Activated naive CD4-positive, alpha-beta T cell treated with anti-CD3 and anti-CD28 coated beads, Interleukin-2, amount 50 U/mL, for 24 hours (primary cell): ENCODE data around the gene ZFP36L1.

Experiments used
- H3K27ac Mint-ChIP-seq: one replicate; pipeline ENCODE4 v1.8.0; 2021; ENCODE audit warnings: mild to moderate bottlenecking, mixed read lengths
- H3K27me3 Mint-ChIP-seq: one replicate; pipeline ENCODE4 v1.8.0; 2021; ENCODE audit warnings: mixed read lengths
- H3K36me3 Mint-ChIP-seq: one replicate; pipeline ENCODE4 v1.8.0; 2021; ENCODE audit warnings: mixed read lengths
- H3K4me1 Mint-ChIP-seq: one replicate; pipeline ENCODE4 v1.8.0; 2021; ENCODE audit warnings: mixed read lengths
- H3K4me3 Mint-ChIP-seq: one replicate; pipeline ENCODE4 v1.8.0; 2021; ENCODE audit warnings: mild to moderate bottlenecking, mixed read lengths
- H3K9me3 Mint-ChIP-seq: one replicate; pipeline ENCODE4 v1.8.0; 2021; ENCODE audit warnings: mixed read lengths

Gene ZFP36L1

DNA sequence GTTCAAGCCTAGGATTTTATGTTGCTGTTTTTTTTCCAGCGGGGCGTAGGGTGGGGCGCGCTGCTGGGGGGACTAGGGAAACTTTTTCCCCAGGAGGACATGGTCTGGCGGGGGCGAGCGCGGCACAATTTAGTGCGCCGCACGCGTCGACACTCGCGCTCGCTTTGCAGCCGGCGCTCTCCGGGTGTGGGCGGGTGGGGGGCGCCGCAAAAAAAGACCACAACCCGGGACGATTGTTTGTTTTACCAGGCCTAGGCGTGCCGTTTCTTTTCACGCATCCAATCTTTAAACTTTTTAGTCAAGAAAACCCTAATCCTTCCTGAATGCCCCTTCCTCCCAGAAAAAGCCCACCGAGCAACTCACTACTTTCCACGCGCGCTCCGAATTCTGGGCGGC lies 865 bp upstream of the ZFP36L1 start:
- H3K36me3 Mint-ChIP-seq = peaks cover 23% of the 10 kb centered on the region

DNA sequence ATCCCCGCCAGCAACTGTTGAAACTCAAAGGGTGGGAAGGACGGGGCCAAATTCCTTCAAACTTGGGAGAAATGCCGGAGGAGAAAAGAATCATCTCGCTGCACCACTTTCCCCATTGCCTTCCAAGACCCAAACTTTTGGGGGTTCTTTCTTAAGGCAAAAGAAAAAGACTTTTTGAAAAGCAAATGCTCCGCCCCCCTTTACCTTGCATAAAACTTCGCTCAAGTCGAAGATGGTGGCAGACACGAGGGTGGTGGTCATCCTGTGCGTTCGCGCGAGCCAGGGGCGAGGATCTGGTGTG lies 239 bp downstream of the ZFP36L1 start:
- Mint-ChIP-seq H3K4me1 (peaks cover 42% of the 10 kb centered on the region), H3K9me3 (no peaks in the 10 kb centered on the region), H3K36me3 (peaks cover 30% of the 10 kb centered on the region), H3K27me3 (no peaks in the 10 kb centered on the region), H3K27ac (peak overlapping the region; percentile 99), H3K4me3 (peak overlapping the region; percentile 97)

More for the DNA sequence above, 865 bp upstream of the ZFP36L1 start:
- no peaks in the 10 kb centered on the region for H3K9me3 Mint-ChIP-seq
- H3K4me3 Mint-ChIP-seq = peak overlapping the region; percentile 97
- peaks cover 42% of the 10 kb centered on the region for H3K4me1 Mint-ChIP-seq
- peak overlapping the region; percentile 99 for H3K27ac Mint-ChIP-seq
- no peaks in the 10 kb centered on the region for H3K27me3 Mint-ChIP-seq

DNA sequence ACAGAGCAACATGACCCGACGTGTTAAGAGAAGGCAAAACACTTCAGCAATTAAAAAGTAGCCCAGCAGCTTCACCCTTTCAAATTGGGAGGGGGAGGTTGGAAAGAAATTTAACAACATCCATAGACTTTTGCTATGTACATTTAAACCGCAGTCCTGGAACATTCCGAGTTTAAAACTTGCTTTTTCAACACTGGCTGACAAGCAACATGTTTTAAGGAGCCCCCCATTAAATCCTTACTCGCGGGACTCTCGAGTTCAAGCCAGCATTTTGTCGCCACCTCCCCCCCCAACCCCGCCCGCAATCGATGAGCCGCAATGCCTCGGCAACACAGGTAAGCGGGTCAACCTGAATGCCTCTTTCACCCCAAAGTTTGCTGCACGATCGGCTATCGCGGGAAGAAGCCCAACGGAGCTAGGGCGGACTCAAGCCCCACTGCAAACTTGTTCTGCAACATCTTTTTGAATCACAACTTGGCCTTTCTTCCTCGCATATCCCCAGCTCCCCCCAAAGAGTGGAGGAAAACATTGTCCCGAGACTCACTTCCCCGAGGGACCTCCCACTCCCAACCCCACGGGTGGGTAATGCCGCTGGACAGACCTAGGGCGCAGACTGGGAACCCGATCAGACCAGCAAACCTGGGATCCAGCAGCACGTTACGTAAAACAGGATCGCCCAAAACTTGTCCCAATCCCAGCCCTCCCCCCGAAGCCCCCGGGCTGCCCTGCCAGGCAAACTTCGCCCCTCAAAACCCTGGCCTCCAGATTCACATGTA lies 777 bp downstream of the ZFP36L1 start:
- Mint-ChIP-seq H3K36me3 (peaks cover 30% of the 10 kb centered on the region), H3K4me3 (peak overlapping the region; percentile 97), H3K27ac (peak overlapping the region; percentile 99), H3K27me3 (no peaks in the 10 kb centered on the region), H3K4me1 (peaks cover 42% of the 10 kb centered on the region), H3K9me3 (no peaks in the 10 kb centered on the region)

- Mint-ChIP-seq H3K36me3 (peaks cover 30% of the 10 kb centered on the region), H3K9me3 (no peaks in the 10 kb centered on the region), H3K4me1 (peaks cover 42% of the 10 kb centered on the region), H3K4me3 (peak overlapping the region; percentile 97), H3K27ac (peak overlapping the region; percentile 99), H3K27me3 (no peaks in the 10 kb centered on the region)
Measured at GRCh38 chr14:68791078-68791901, 1.6 kb downstream of the ZFP36L1 start.

GRCh38 chr14:68790644-68791077 lies 2.2 kb downstream of the ZFP36L1 start:
- Mint-ChIP-seq H3K27me3 (no peaks in the 10 kb centered on the region), H3K4me1 (peaks cover 45% of the 10 kb centered on the region)

DNA sequence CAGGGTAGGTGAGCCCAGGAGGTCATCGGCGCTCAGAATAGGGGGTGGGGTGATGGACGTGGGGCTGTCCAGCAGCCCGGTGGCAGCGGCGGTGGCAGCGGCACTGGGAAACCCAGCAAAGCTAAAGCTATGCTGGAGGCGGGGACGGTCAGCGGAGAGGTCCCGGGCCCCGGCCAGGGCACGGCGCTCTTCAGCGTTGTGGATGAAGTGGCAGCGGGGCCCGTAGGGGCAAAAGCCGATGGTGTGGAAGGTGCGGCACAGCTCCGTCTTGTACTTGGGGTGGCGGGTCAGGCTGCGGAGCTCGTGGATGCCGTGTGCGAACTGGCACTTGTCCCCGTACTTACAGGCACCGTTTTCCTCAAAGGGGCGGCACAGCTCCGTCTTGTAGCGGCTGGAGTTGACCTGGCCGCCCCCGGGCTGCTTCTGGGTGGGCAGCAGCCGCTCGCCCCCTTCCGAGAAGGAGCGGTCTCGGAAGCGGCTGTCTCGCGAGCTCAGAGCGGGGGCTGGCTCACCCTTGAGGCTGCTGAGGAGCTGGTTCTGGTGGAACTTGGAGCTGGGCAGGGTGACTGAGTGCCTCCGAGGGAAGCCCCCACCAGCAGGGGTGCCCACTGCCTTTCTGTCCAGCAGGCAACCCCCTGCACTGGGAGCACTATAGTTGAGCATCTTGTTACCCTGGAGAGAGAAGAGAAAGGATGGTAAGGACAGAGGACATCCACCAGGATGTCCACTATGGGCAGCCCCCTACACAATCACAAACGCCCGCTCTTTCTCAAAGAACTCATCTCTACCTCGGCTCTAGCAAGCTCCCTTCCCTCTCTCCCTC lies 2.8 kb downstream of the ZFP36L1 start:
- H3K27me3 Mint-ChIP-seq = no peaks in the 10 kb centered on the region
- peak overlapping the region; percentile 97 for H3K4me3 Mint-ChIP-seq
- peaks cover 52% of the 10 kb centered on the region for H3K4me1 Mint-ChIP-seq
- peaks cover 30% of the 10 kb centered on the region for H3K36me3 Mint-ChIP-seq
- no peaks in the 10 kb centered on the region for H3K9me3 Mint-ChIP-seq
- H3K27ac Mint-ChIP-seq = peak overlapping the region; percentile 99

More at GRCh38 chr14:68790644-68791077, 2.2 kb downstream of the ZFP36L1 start:
- Mint-ChIP-seq H3K36me3 (peaks cover 30% of the 10 kb centered on the region), H3K4me3 (peak overlapping the region; percentile 97), H3K9me3 (no peaks in the 10 kb centered on the region), H3K27ac (peak overlapping the region; percentile 99)

DNA sequence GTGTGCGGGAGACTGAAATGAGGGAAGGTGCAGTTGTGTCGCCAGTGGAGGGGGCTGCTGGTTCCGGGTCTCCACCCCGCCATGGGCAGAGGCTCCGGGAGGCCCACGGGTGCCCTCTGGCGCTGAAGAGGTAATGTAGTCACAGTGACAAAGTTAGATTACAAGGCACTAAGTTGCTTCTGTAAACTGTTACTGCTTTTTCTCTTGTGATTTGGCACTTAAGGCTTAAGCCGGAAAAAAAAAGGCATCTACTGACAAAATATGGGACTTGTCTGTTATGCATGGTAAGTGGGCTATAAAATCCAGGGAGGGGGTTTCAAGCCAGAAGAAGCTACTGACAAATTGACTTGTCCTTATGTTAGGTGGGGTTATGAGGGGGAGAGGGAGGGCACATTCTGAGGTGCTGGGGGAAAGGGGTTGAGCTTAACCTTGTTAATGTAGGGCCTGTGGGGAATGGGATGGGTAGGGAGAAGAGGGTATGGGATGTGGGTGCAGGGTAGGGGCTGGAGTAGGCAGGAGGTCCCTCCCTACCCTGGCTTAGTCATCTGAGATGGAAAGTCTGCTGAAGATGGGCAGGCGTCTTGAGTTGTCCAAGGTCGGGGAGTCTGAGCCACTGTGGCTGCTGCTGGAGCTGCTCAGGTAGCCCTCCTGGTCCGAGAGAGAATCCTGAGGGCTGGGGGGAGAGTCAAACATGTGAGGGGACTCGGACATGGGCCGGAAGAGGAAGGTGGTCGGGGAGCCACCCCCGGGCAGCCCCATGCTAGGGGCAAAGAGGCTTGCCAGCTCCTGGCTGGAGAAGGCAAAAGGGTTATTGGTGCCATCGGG lies 3.7 kb downstream of the ZFP36L1 start:
- Mint-ChIP-seq H3K9me3 (no peaks in the 10 kb centered on the region), H3K36me3 (peaks cover 30% of the 10 kb centered on the region), H3K4me3 (peak overlapping the region; percentile 97), H3K27me3 (no peaks in the 10 kb centered on the region), H3K27ac (peak overlapping the region; percentile 99), H3K4me1 (peaks cover 55% of the 10 kb centered on the region)

GRCh38 chr14:68788275-68788995 lies 4.4 kb downstream of the ZFP36L1 start:
- H3K4me1 Mint-ChIP-seq = peaks cover 51% of the 10 kb centered on the region
- H3K9me3 Mint-ChIP-seq = no peaks in the 10 kb centered on the region
- H3K4me3 Mint-ChIP-seq = peak overlapping the region; percentile 97
- H3K27me3 Mint-ChIP-seq = no peaks in the 10 kb centered on the region
- peak overlapping the region; percentile 99 for H3K27ac Mint-ChIP-seq
- peaks cover 30% of the 10 kb centered on the region for H3K36me3 Mint-ChIP-seq

GRCh38 chr14:68787092-68787992 lies 5.5 kb downstream of the ZFP36L1 start:
- Mint-ChIP-seq H3K36me3 (peaks cover 30% of the 10 kb centered on the region), H3K27me3 (no peaks in the 10 kb centered on the region), H3K4me1 (peaks cover 62% of the 10 kb centered on the region), H3K9me3 (no peaks in the 10 kb centered on the region), H3K4me3 (peak overlapping the region; percentile 73), H3K27ac (peak overlapping the region; percentile 46)

DNA sequence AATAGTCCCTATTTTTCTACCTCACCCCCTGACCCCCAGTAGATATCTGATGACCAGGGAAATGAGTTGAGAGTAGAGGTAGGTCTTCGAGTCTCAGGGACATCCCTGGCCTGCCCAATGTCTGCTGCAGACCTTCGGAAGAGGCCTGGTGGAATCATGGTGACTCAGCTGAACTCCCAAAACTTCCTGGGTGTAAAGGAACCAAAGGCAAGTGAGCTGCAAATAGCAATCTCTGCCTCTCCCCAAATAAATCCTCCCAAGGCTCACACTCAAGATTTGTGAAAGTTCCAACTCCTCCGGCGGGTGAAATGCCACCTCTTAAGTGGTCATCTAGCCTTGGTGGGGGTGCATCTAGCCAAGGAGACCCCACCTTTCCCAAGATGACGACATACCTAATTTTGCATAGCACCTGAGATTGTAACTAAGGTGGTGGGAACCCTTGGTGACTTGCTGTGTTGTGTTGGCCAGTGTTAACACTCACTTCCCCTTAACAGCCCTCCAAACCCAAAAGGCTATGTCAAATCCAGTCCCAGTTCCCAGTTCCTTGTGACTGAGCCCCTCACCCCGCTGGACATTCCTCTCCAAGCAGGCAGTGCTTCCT lies 6.3 kb downstream of the ZFP36L1 start:
- Mint-ChIP-seq H3K27ac (peak overlapping the region; percentile 89), H3K4me3 (peak overlapping the region; percentile 73), H3K36me3 (peaks cover 30% of the 10 kb centered on the region), H3K4me1 (peaks cover 69% of the 10 kb centered on the region), H3K9me3 (no peaks in the 10 kb centered on the region), H3K27me3 (no peaks in the 10 kb centered on the region)

GRCh38 chr14:68785534-68786490 lies 7.1 kb downstream of the ZFP36L1 start:
- Mint-ChIP-seq H3K4me1 (peaks cover 76% of the 10 kb centered on the region), H3K4me3 (peak overlapping the region; percentile 47), H3K27me3 (no peaks in the 10 kb centered on the region), H3K9me3 (no peaks in the 10 kb centered on the region), H3K36me3 (peaks cover 23% of the 10 kb centered on the region), H3K27ac (peak overlapping the region; percentile 89)

GRCh38 chr14:68784978-68785533 lies 7.8 kb downstream of the ZFP36L1 start:
- Mint-ChIP-seq H3K4me3 (peak overlapping the region; percentile 27), H3K27ac (peak overlapping the region; percentile 89), H3K27me3 (no peaks in the 10 kb centered on the region), H3K4me1 (peaks cover 83% of the 10 kb centered on the region), H3K9me3 (no peaks in the 10 kb centered on the region), H3K36me3 (peaks cover 19% of the 10 kb centered on the region)
